A549 treated with Mapracorat at 1 μM for 4 hours (cell line): Measurements from ENCODE around the gene LCAT. TPM values are rescaled to one million over a fixed set of nuclear protein-coding genes. Genes with fewer than 3 reads are reported as not detected.

ENCODE experiments used
- total RNA-seq: library from RNA; stranded (reverse); fragments of 200-300 nt; extraction: Qiagen RNA extraction; gene quantifications from 5 replicates; pipeline ENCODE4 v1.2.3, GENCODE V29; 2022

Gene LCAT
- 8.6 to 15.1 TPM (median 13.1 TPM) in 5 replicates for total RNA-seq

GRCh38 chr16:67943619-67944504 is at the start of gene LCAT:
LCAT (minus strand) TSS chr16:67944120; CDS start chr16:67944101, 19 bp downstream.

DNA sequence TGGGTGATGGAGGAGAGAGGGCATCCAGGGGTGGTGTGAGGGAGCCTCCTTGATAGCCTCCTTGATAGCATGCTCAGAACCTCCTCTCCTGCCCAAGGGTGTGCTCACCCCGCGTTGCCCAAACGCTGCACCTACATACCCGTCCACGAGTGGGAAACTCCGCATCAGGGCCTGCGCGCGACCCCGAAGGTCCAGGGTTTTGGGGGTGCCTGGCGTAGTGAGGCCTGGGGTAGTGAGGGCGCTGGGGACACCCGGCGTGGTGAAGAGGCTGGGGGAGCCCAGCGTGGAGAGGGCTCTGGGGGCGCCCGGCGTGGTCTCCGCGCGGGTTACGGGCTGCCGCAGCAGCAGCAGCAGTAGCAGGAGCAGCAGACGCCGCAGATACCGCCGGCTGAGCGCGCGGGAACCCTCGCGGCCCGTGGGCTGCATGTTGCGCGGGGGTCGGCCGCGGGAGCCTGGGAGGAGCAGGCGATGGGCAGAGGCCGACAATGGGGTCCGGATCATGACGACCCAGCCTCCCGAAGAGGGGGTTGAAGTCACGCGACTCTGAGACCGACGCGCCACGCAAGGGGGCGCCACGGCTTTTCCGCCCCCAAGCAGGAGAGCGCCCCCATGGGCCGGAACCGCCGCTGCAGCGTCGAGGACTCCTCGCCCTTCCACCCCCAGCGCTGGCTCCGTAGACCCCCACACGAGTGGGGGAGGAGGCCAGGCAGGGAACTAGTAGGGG is 36.2 kb upstream of the LCAT start, which contains the start of gene DPEP3:
Gene DPEP3 (minus strand): TSS at position 545 of the 724 bp plus-strand sequence. CDS start 119 bp downstream, at position 426.

DNA sequence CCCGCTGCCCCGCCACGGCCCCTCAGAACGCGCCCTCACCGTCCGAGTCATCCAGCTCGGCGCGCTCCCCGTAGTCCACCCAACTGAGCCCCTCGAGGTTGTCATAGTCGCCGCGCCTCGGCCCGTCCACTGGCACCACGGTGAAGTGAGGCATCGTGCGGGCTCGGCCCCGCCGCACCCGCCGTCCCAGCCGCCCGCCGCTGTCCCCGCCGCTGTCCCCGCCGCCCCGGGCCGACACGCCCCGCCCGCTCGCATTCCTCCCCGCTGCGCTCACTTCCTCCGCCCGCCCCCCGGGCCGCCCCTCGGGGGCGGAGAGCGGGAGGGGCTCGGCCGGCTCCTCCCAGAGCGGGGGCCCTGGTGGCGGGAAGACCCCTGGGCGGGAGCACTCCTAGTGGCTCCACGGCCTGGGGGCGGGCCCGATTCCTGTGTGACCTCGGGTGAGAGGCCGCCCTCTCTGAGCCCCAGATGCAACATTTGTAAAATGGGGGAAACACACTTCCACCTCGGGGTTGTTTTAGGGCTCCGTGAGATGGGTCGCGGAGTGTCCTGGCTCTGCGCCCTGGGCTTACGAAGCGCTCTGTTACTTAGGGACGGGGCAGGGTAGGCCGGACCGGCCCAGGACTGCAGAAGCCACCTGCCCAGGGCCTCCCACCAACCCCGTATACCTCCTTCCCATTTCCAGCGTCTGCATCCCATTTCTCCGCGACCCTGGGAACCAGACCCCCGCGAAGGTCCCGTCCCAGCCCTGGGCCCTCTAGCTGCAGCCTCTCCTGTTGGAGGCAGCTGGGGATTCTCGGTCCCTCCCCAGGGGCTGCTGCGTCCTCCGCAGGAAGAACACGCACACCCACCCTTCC is 24.7 kb upstream of the LCAT start, which contains the start of gene SLC12A4:
Gene SLC12A4 (minus strand): TSS at position 238 of the 854 bp plus-strand sequence. CDS start 84 bp downstream, at position 154.

GRCh38 chr16:67936124-67936879 is 7.6 kb downstream of the LCAT start, which contains the start of gene PSMB10:
PSMB10 (minus strand) TSS chr16:67936850; CDS start chr16:67936749, 101 bp downstream.

GRCh38 chr16:67931712-67932461 is 12.0 kb downstream of the LCAT start, which contains the start of gene CTRL:
CTRL (minus strand) TSS chr16:67931862; CDS start chr16:67931852, 10 bp downstream.

GRCh38 chr16:67892899-67893742 is 50.8 kb downstream of the LCAT start, which contains the start of gene PSKH1:
PSKH1 (plus strand) TSS chr16:67893254; CDS start chr16:67908750, 15,496 bp downstream.

Other genes starting within 250 kb of the LCAT start
- 15.7 to 16.7 TPM (median 15.9 TPM) in 5 replicates for gene GFOD2, start 224.8 kb downstream of the LCAT start, total RNA-seq
- 8.0 to 9.6 TPM (median 8.5 TPM) in 5 replicates for gene RANBP10, start 137.6 kb downstream of the LCAT start, total RNA-seq
- gene TSNAXIP1, start 137.2 kb downstream of the LCAT start, total RNA-seq = 0.39 to 0.64 TPM (median 0.47 TPM) in 5 replicates
- gene THAP11, start 101.8 kb downstream of the LCAT start, total RNA-seq = 24.3 to 41.1 TPM (median 39.8 TPM) in 5 replicates
- gene NUTF2, start 97.2 kb downstream of the LCAT start, total RNA-seq = 226 to 277 TPM (median 235 TPM) in 5 replicates
- 23.7 to 32.7 TPM (median 28.6 TPM) in 5 replicates for gene CENPT, start 96.4 kb downstream of the LCAT start, total RNA-seq
- gene EDC4, start 71.1 kb downstream of the LCAT start, total RNA-seq = 53.8 to 72.4 TPM (median 64.2 TPM) in 5 replicates
- 0.29 TPM in 1 of 5 replicates, not detected in the others for gene NRN1L, start 59.2 kb downstream of the LCAT start, total RNA-seq
- gene PSKH1, start 50.9 kb downstream of the LCAT start, total RNA-seq = 11.1 to 17.4 TPM (median 14.4 TPM) in 5 replicates
- gene CTRL, start 12.3 kb downstream of the LCAT start, total RNA-seq = 1.3 to 1.9 TPM (median 1.4 TPM) in 5 replicates
- 40.2 to 55.7 TPM (median 49.8 TPM) in 5 replicates for gene PSMB10, start 7.3 kb downstream of the LCAT start, total RNA-seq
- 23.7 to 39.8 TPM (median 34.1 TPM) in 5 replicates for gene SLC12A4, start 24.5 kb upstream of the LCAT start, total RNA-seq
- gene DPEP3, start 36.4 kb upstream of the LCAT start, total RNA-seq = not detected in 5 replicates
- gene DPEP2, start 55.4 kb upstream of the LCAT start, total RNA-seq = not detected in 5 replicates
- gene DPEP2NB, start 71.8 kb upstream of the LCAT start, total RNA-seq = not detected in 5 replicates
- 17.7 to 20.1 TPM (median 20.0 TPM) in 5 replicates for gene DDX28, start 79.1 kb upstream of the LCAT start, total RNA-seq
- 14.5 to 17.1 TPM (median 16.6 TPM) in 5 replicates for gene DUS2, start 79.2 kb upstream of the LCAT start, total RNA-seq
- gene NFATC3, start 141.2 kb upstream of the LCAT start, total RNA-seq = 12.3 to 15.2 TPM (median 14.4 TPM) in 5 replicates